Activated CD4-positive, alpha-beta T cell treated with anti-CD3 and anti-CD28 coated beads for 48 hours (primary cell): Measurements from ENCODE around the gene PAX7.
"Not testable (repeated sequence)": the region's sequence is repeated elsewhere in the genome, so short reads cannot be mapped to it uniquely, and the experiment has no call there.

Experiments used
- DNase-seq: peaks from one replicate; pipeline ENCODE4 v3.0.0-alpha.2; 2020

PAX7 gene

DNA sequence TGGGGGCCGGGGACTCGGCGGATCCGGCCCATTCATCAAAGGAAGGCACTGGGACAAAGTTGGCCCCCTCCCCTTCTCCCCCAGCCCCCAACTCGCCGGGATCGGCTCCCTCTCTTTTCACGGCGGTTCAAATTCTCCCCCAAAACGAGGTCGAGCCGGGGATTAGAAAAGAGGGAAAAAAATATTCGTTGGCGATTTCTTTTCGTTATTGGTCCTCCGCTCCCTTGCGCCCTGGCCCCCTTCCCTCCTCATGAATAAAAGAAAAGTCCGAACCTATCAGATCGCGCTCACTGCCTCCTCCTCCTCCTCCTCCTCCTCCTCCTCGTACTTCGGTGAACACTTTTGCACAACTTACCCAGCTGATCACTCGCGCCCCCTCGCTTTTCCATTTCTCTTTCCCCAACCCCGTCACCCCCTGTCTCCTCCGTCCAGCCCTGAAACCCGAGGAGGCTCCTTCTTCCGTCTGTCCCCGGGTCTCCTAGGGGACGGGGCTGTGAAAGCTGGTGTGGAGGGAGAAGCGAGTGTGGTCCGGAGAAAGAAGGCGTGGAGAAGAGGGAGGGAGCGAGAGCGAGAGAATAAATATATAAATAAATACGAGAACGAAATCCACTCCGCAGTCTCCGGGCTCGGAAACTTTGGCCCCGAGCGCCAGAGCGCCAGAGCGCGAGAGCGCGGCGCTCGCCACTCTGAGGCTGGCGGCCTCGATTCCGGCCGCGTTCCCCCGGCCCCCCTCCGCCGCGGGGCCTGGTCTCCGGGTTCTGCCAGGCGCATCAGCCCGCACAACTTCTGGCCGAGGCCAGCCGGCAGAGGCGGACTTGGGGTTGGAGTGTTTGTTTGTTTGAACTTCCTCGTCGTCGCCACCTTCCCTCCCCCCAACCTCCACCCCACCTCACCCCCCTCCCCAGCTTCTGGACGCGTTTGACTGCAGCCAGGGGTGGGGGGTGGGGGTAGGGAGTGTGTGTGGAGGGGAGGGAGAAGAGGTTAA is at the start of gene PAX7:
PAX7 (plus strand) TSS at position 336 of the 985 bp plus-strand sequence. CDS start 758 bp downstream, outside the sequence.
- DNase-seq: no peak

GRCh38 chr1:18581420-18581880 is 49.2 kb upstream of the PAX7 start:
- DNase-seq: peak; percentile 69

DNA sequence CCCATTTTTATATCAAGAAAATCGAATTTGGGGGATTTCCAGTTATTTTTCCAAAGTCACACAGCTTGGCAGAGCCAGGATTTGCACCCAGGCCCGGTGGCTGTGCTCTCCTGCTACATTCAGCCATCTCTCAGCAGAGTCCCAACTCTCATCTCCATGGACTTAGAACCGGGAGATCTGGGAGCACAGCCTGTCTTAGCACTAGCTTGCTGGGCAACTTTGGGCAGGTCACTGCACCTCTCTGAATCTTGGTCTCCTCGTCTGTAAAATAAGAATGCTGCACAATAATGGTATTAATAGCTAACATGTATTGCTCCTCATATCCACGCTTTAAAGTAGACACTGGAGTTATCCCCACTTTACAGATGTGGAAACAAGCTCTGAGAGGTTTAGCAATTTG is 47.8 kb upstream of the PAX7 start:
- no peak for DNase-seq

GRCh38 chr1:18583326-18583941 is 47.2 kb upstream of the PAX7 start:
- no peak for DNase-seq

DNA sequence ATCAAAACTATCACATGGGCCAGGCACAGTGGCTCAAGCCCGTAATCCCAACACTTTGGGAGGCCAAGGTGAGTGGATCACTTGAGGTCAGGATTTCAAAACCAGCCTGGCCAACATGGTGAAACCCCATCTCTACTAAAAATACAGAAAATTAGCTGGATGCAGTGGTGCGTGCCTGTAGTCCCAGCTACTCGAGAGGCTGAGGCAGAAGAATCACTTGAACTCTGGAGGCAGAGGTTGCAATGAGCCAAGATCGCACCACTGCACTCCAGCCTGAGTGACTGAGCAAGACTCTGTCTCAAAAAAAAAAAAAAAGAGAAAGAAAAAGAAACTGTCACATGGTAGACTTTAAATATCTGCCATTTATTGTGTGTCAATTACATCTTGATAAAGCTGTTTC is 44.6 kb upstream of the PAX7 start:
- DNase-seq: not testable (repeated sequence)

GRCh38 chr1:18588093-18588492 is 42.6 kb upstream of the PAX7 start:
- no peak for DNase-seq

- no peak for DNase-seq
Measured at GRCh38 chr1:18592368-18592767, 38.3 kb upstream of the PAX7 start.

DNA sequence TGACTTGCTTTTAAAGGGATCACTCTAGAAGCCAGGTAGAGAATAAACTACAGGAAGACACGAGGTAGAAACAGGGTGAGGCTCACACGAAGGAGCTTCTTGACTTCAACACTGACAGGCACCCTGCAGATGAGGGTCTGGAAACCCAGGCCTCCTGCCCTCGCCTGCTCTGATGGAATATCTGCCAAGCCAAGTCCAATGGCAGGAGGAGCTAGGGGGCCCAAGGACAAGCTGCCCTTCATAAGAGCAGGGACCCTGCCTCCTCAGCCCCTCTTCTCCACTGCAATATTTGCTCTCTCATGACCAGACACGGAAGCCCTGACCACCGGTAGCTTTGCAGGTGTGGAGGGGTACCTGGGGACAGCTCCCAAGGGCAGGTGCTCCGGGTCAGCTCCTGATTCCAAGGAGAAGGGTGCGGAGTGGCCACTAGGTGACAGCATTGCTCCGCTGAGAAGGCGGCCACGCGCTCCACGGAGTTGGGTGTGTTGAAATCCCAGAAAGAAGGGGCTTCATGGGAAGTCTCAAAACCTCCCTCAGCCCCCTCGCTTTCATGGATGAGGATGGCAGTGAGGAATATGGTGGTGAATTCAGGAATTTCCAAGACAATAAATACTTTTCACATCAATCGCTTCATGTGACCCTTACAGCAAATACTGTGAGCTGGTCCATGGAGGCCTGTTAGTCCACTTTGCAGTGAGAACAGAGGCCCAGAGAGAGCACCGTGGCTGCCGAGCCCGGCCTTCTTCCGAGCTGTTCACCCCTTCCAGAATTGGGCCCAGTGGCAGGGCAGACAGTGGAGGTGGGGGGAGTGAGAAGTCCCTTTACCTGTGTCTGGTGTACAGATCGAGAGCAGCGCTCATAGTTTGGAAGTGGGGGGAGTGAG is 33.2 kb upstream of the PAX7 start:
- DNase-seq: peak; percentile 70

DNA sequence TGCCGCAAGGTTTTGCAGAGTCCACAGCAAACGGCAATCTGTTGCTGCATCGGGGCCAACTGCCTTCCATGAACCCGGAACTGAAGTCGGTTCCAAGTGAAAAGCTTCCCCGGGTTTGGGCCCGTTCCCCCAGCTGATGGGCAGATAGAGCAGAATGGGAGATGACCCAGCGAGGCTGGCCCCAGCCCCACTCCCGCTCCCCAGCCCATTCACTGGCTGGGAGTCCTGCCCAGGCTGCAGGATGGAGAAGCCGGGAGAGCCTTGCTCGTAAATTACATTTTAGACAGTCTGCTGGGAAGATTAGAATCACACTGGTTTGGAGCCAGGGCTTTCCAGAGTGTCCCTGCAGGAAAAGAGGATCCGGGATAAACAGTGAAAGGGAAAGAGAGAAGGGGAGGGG is 31.6 kb upstream of the PAX7 start:
- DNase-seq: no peak

- DNase-seq: no peak
Measured at GRCh38 chr1:18599704-18600103, 30.9 kb upstream of the PAX7 start.

GRCh38 chr1:18602533-18603211 is 28.0 kb upstream of the PAX7 start:
- DNase-seq: no peak

- no peak for DNase-seq
Measured at GRCh38 chr1:18603212-18603852, 27.3 kb upstream of the PAX7 start.

GRCh38 chr1:18606443-18607288 is 24.0 kb upstream of the PAX7 start:
- DNase-seq: no peak

GRCh38 chr1:18607289-18607760 is 23.3 kb upstream of the PAX7 start:
- DNase-seq: no peak

- DNase-seq: no peak
Measured at GRCh38 chr1:18608534-18608933, 22.1 kb upstream of the PAX7 start.

- no peak for DNase-seq
Measured at GRCh38 chr1:18611311-18611710, 19.3 kb upstream of the PAX7 start.

- no peak for DNase-seq
Measured at GRCh38 chr1:18612073-18612472, 18.6 kb upstream of the PAX7 start.

DNA sequence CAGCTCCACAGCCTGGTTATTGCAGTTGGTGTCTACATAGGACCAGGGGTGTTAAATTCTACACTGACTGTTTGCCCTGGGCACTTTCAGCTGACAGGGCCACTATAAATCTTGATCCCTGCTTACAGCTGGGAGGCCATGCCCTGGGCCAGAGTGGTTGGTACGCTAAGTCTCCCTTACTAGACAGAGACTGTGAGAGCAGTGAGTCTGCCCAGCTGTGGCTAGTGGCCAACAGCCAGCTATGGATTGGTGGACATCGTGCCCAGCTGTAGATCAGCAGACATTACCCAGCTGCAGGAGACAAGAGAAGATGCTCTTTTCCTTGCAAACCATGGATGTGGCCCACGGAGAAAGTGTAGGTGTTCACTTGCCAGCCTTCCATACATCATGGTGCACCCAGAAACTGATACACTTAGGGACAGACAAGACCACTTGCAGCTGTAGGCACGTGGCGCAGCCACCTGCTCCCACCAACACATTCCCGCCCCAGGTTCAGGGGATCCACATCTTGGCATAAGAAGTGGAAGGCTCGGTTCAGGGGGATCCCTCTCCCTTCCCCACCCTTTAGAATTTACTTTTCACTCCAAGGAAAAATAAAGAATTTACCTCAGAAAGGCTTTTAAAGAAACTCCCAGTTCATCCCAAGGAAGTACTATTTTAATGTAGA is 16.4 kb upstream of the PAX7 start:
- DNase-seq: no peak

GRCh38 chr1:18618546-18619466 is 11.8 kb upstream of the PAX7 start:
- DNase-seq: no peak
